Testis (tissue), 2 donors: ENCODE results near the gene CCDC9B.

Experiments used
- CTCF ChIP-seq, 3 experiments: fragments of 450-650 bp in 2 of 3; fragments of 200-600 bp in 1 of 3; sonication (generic) in 1 of 3; IDR thresholded peaks; one replicate each; pipeline ENCODE4 v1.5.1; 2016 to 2019; ENCODE audit warnings: antibody characterized with exemption in 3 of 3, mild to moderate bottlenecking in 2 of 3, moderate library complexity in 1 of 3
- POLR2A ChIP-seq: fragments of 450-650 bp; IDR thresholded peaks from one replicate; pipeline ENCODE4 v1.6.1; 2017; ENCODE audit warnings: antibody characterized with exemption, mild to moderate bottlenecking, moderate library complexity

- TF ChIP-seq CTCF (IDR thresholded peaks at IDR 0.05) (no peak), POLR2A (no peak)
Measured at GRCh38 chr15:40328176-40328575, 12.6 kb downstream of the CCDC9B start.
